IMR-90 (cell line): ENCODE results near the gene CP. TPM values are rescaled to one million over a fixed set of nuclear protein-coding genes. Genes with fewer than 3 reads are reported as not detected.

ENCODE experiments used
- ATAC-seq: fragments of 200-7000 bp; cut with Tn5 transposase; 2 replicates; pipeline ENCODE4 v1.9.1; 2020; ENCODE audit warnings: low read depth, mild to moderate bottlenecking, moderate library complexity
- BruUV-seq: library from RNA; stranded (reverse); fragments of 400-500 nt; replicated peaks from 2 replicates; lab custom pipeline; 2021; lab: Mats Ljungman, UMichigan
- CTCF ChIA-PET: fragments of 300-600 bp; formaldehyde crosslinking; extraction: SDS; loops from one replicate; lab custom pipeline; 2021; ENCODE audit warnings: antibody characterized with exemption; lab: Yijun Ruan, JAX
- POLR2A ChIA-PET: fragments of 300-600 bp; sonication (Branson Sonifier 250); formaldehyde crosslinking; loops from one replicate; lab custom pipeline; 2022; ENCODE audit warnings: antibody characterized with exemption; ENCODE audit not compliant: unreplicated experiment; lab: Charles Lee
- DNase-seq: peaks from one replicate; pipeline ENCODE4 v3.0.0; 2013
- H2AFZ ChIP-seq: replicated peaks from 2 replicates; pipeline ENCODE3; 2013; ENCODE audit warnings: low read length, mild to moderate bottlenecking; ENCODE audit not compliant: poor library complexity
- H2AK5ac ChIP-seq: 2 replicates; pipeline ENCODE4 v1.6.1; 2013; ENCODE audit warnings: low read depth, low read length, inconsistent platforms
- H2AK9ac ChIP-seq: replicated peaks from 2 replicates; pipeline ENCODE3; 2013; ENCODE audit warnings: mild to moderate bottlenecking, low read depth, low read length, moderate library complexity; ENCODE audit not compliant: poor library complexity
- H2BK120ac ChIP-seq: 2 replicates; pipeline ENCODE4 v1.6.1; 2013; ENCODE audit warnings: low read depth, low read length, inconsistent platforms
- H2BK15ac ChIP-seq: 3 replicates; pipeline ENCODE4 v1.6.1; 2013; ENCODE audit warnings: low read depth, low read length, inconsistent platforms
- H2BK20ac ChIP-seq: 2 replicates; pipeline ENCODE4 v1.6.1; 2013; ENCODE audit warnings: low read depth, mild to moderate bottlenecking, inconsistent platforms, low read length, moderate library complexity
- H2BK5ac ChIP-seq: 2 replicates; pipeline ENCODE4 v1.6.1; 2013; ENCODE audit warnings: mild to moderate bottlenecking, low read depth, low read length, inconsistent platforms; ENCODE audit not compliant: poor library complexity, severe bottlenecking
- H3K14ac ChIP-seq: replicated peaks from 2 replicates; pipeline ENCODE4 v1.6.1; 2013; ENCODE audit warnings: low read depth, low read length, inconsistent platforms
- H3K18ac ChIP-seq: 2 replicates; pipeline ENCODE4 v1.6.1; 2013; ENCODE audit warnings: low read depth, low read length, control low read depth
- H3K23ac ChIP-seq: 2 replicates; pipeline ENCODE4 v1.6.1; 2013; ENCODE audit warnings: low read depth, low read length, inconsistent platforms
- H3K27ac ChIP-seq: 2 replicates; pipeline ENCODE4 v1.5.1; 2013; ENCODE audit warnings: mild to moderate bottlenecking, control low read depth, low read length; ENCODE audit not compliant: insufficient read depth
- H3K27me3 ChIP-seq: 2 replicates; pipeline ENCODE4 v1.6.1; 2013; ENCODE audit warnings: low read length; ENCODE audit not compliant: control insufficient read depth, insufficient read depth
- H3K36me3 ChIP-seq: 2 replicates; pipeline ENCODE4 v1.6.1; 2013; ENCODE audit warnings: low read length, mixed read lengths; ENCODE audit not compliant: control insufficient read depth, insufficient read depth
- H3K4ac ChIP-seq: 2 replicates; pipeline ENCODE4 v1.6.1; 2013; ENCODE audit warnings: low read depth, low read length, inconsistent platforms
- H3K4me1 ChIP-seq: 2 replicates; pipeline ENCODE4 v1.6.1; 2013; ENCODE audit warnings: low read length, mixed read lengths; ENCODE audit not compliant: control insufficient read depth, insufficient read depth
- H3K4me2 ChIP-seq: 2 replicates; pipeline ENCODE4 v1.6.1; 2013; ENCODE audit warnings: low read depth, mild to moderate bottlenecking, control low read depth, low read length, moderate library complexity
- H3K4me3 ChIP-seq: 2 replicates; pipeline ENCODE4 v1.5.1; 2013; ENCODE audit warnings: low read depth, mild to moderate bottlenecking, control low read depth, low read length, moderate library complexity; ENCODE audit not compliant: insufficient read depth
- H3K56ac ChIP-seq: 2 replicates; pipeline ENCODE4 v1.6.1; 2013; ENCODE audit warnings: low read length, inconsistent platforms; ENCODE audit not compliant: insufficient read depth; ENCODE audit errors: extremely low read depth
- H3K79me1 ChIP-seq, 2 experiments: 2 replicates each; pipeline ENCODE4 v1.6.1; 2013; ENCODE audit warnings: low read length in 2 of 2, inconsistent platforms in 1 of 2, low read depth in 1 of 2
- H3K9ac ChIP-seq: 2 replicates; pipeline ENCODE4 v1.6.1; 2013; ENCODE audit warnings: low read depth, low read length, control low read depth
- H3K9me1 ChIP-seq: 2 replicates; pipeline ENCODE4 v1.6.1; 2013; ENCODE audit warnings: low read length, inconsistent platforms; ENCODE audit not compliant: insufficient read depth
- H3K9me3 ChIP-seq: 2 replicates; pipeline ENCODE4 v1.6.1; 2013; ENCODE audit warnings: low read length; ENCODE audit not compliant: control insufficient read depth, insufficient read depth
- H4K20me1 ChIP-seq: 2 replicates; pipeline ENCODE4 v1.6.1; 2013; ENCODE audit warnings: low read length, inconsistent platforms; ENCODE audit not compliant: insufficient read depth
- H4K5ac ChIP-seq: 2 replicates; pipeline ENCODE4 v1.6.1; 2013; ENCODE audit warnings: mild to moderate bottlenecking, low read depth, low read length, control low read depth
- H4K8ac ChIP-seq, 2 experiments: 2 replicates each; pipeline ENCODE4 v1.6.1; 2013; ENCODE audit warnings: low read depth in 2 of 2, low read length in 2 of 2, control low read depth in 1 of 2, inconsistent platforms in 1 of 2
- H4K91ac ChIP-seq: 2 replicates; pipeline ENCODE4 v1.6.1; 2013; ENCODE audit warnings: low read depth, low read length, inconsistent platforms; ENCODE audit not compliant: insufficient read depth
- BHLHE40 ChIP-seq: fragments of 150-350 bp; IDR thresholded peaks from 2 replicates; pipeline ENCODE4 v1.6.1; 2016; ENCODE audit warnings: mild to moderate bottlenecking, low read depth, low read length
- CEBPB ChIP-seq: IDR thresholded peaks from 2 replicates; pipeline ENCODE4 v1.6.1; 2012; ENCODE audit warnings: low read depth, low read length, improper control_type of control experiment
- CHD1 ChIP-seq: IDR thresholded peaks from 2 replicates; pipeline ENCODE4 v1.6.1; 2012; ENCODE audit warnings: low read depth, low read length, improper control_type of control experiment
- CTCF ChIP-seq: conservative IDR thresholded peaks from 2 replicates; pipeline ENCODE4 v1.5.1; 2012; ENCODE audit warnings: mild to moderate bottlenecking, low read depth, low read length, improper control_type of control experiment
- ELK1 ChIP-seq: fragments of 150-350 bp; IDR thresholded peaks from 2 replicates; pipeline ENCODE4 v1.6.1; 2016; ENCODE audit warnings: low read depth, mild to moderate bottlenecking, low read length, moderate library complexity, borderline replicate concordance
- FOS ChIP-seq: fragments of 150-350 bp; IDR thresholded peaks from 2 replicates; pipeline ENCODE4 v1.6.1; 2016; ENCODE audit warnings: low read depth, low read length
- MAFK ChIP-seq: IDR thresholded peaks from 2 replicates; pipeline ENCODE4 v1.6.1; 2012; ENCODE audit warnings: low read depth, low read length, improper control_type of control experiment
- MAZ ChIP-seq: IDR thresholded peaks from 2 replicates; pipeline ENCODE4 v1.6.1; 2012; ENCODE audit warnings: low read depth, mild to moderate bottlenecking, low read length, improper control_type of control experiment, moderate library complexity, borderline replicate concordance
- MXI1 ChIP-seq: IDR thresholded peaks from 2 replicates; pipeline ENCODE4 v1.6.1; 2012; ENCODE audit warnings: low read depth, mild to moderate bottlenecking, low read length, moderate library complexity, borderline replicate concordance
- NFE2L2 ChIP-seq: fragments of 150-350 bp; IDR thresholded peaks from 2 replicates; pipeline ENCODE4 v1.6.1; 2016; ENCODE audit warnings: low read depth, mild to moderate bottlenecking, low read length
- POLR2A ChIP-seq: IDR thresholded peaks from 2 replicates; pipeline ENCODE4 v1.6.1; 2012; ENCODE audit warnings: mild to moderate bottlenecking, low read depth, low read length
- RAD21 ChIP-seq: IDR thresholded peaks from 2 replicates; pipeline ENCODE4 v1.6.1; 2012; ENCODE audit warnings: low read length, improper control_type of control experiment
- RCOR1 ChIP-seq: IDR thresholded peaks from 2 replicates; pipeline ENCODE4 v1.6.1; 2012; ENCODE audit warnings: mild to moderate bottlenecking, low read length, improper control_type of control experiment; ENCODE audit not compliant: insufficient replicate concordance
- RFX5 ChIP-seq: IDR thresholded peaks from 2 replicates; pipeline ENCODE4 v1.8.0; 2012; ENCODE audit warnings: low read depth, mild to moderate bottlenecking, low read length, moderate library complexity
- SMC3 ChIP-seq: fragments of 150-350 bp; IDR thresholded peaks from 2 replicates; pipeline ENCODE4 v1.6.1; 2016; ENCODE audit warnings: low read depth, mild to moderate bottlenecking, antibody characterized with exemption, low read length, moderate library complexity
- USF2 ChIP-seq: fragments of 150-350 bp; IDR thresholded peaks from 2 replicates; pipeline ENCODE4 v1.6.1; 2017; ENCODE audit warnings: mild to moderate bottlenecking, antibody characterized with exemption, low read length, low read depth
- WGBS, 2 experiments: methylation state at CpG; one replicate each; pipeline versions ENCODE4 v1.1.5 to v1.1.7; 2013; ENCODE audit warnings: missing lambda C conversion rate in 2 of 2; ENCODE audit not compliant: insufficient read length in 1 of 2; ENCODE audit errors: extremely low coverage in 2 of 2; 5-methylcytosine and 5-hydroxymethylcytosine counted together
- dilution Hi-C: fragments of 300-500 bp; cut with HindIII; formaldehyde crosslinking; loops from one replicate; pipeline ENCODE4 v1.14.3; 2018; ENCODE audit warnings: low sequenced_read_pairs; ENCODE audit not compliant: unreplicated experiment
- in situ Hi-C: fragments of 300-500 bp; cut with MboI; formaldehyde crosslinking; loops from 3 replicates; pipeline ENCODE4 v1.14.3; 2019; ENCODE audit warnings: low sequenced_read_pairs, inconsistent platforms, mixed read lengths
- intact Hi-C: fragments of 100-400 bp; cut with micrococcal nuclease; formaldehyde crosslinking; loops from 2 replicates; pipeline ENCODE4 v1.10.0; 2022
- polyA plus RNA-seq, 3 experiments: library from polyadenylated mRNA; depleted of rRNA; stranded (reverse); fragments of >200 nt; gene quantifications; 2 replicates each; pipeline ENCODE4 v1.2.3, GENCODE V29; 2012; ENCODE audit warnings: low replicate concordance in 1 of 3
- total RNA-seq: library from RNA; depleted of rRNA; stranded (reverse); fragments of >200 nt; gene quantifications from 2 replicates; pipeline ENCODE4 v1.2.3, GENCODE V29; 2012

Gene CP
- total and polyA plus RNA-seq, 2 of the 4 experiments (the other 2 are of a cell fraction), result not detected

DNA sequence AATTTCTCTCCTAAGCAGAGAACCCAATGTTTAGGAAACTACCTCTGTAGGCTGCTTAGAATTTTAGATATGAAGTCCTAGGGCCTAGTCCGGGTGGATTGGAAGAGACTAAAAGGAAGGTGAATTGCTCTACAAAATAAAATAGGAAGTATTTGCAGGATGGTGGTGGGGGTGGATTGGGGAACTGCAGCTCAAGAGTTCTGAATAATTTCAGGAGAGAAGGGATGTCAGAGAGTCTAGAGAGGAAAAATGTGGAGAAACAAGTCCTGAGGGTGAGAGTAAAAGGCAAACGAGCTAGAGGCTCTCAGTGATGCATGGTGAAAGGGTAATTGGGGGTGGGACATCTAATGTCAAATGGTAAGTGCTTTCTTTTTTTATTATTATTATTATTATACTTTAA is 10.2 kb upstream of the CP start:
- Histone ChIP-seq H4K8ac (no peak overlapping the region), H4K91ac (no peak overlapping the region), H4K20me1 (no peaks in the 10 kb centered on the region), H2BK20ac (no peak overlapping the region), H3K36me3 (no peaks in the 10 kb centered on the region), H2AK9ac (no peak overlapping the region), H3K23ac (no peak overlapping the region), H3K4me3 (no peak overlapping the region), H3K56ac (no peak overlapping the region), H3K27me3 (no peaks in the 10 kb centered on the region), H3K4ac (no peak overlapping the region), H2AK5ac (peak overlapping the region; percentile 33; the same call in 1 of the 2 replicates), H2AFZ (no peak overlapping the region), H2BK5ac (no peak overlapping the region), H3K4me2 (no peak overlapping the region), H2BK15ac (no peak overlapping the region), H3K9me1 (no peaks in the 10 kb centered on the region), H3K9ac (no peak overlapping the region), H3K4me1 (peaks cover 3% of the 10 kb centered on the region; the same call in 1 of the 2 replicates), H4K5ac (no peak overlapping the region), H3K14ac (no peak overlapping the region), H3K18ac (no peak overlapping the region), H3K27ac (no peak overlapping the region), H3K9me3 (peaks cover 2% of the 10 kb centered on the region; the same call in 1 of the 2 replicates), H3K79me1 (no peaks in the 10 kb centered on the region), H2BK120ac (no peak overlapping the region)
- ChIA-PET POLR2A (no interaction called here), CTCF (no interaction called here)
- DNase-seq (no peak), ATAC-seq (no peak)
- in situ Hi-C loops (no loop called here), dilution Hi-C loops (no loop called here), intact Hi-C loops (no loop called here)
- BruUV-seq, result no TSS peak
- TF ChIP-seq CHD1 (no peak), CEBPB (no peak), ELK1 (no peak), USF2 (no peak), MXI1 (no peak), MAZ (no peak), BHLHE40 (no peak), SMC3 (no peak), RAD21 (no peak), MAFK (no peak), NFE2L2 (no peak), FOS (no peak), RCOR1 (no peak), RFX5 (no peak), POLR2A (no peak), CTCF (no peak)
- no CpG with 5 or more reads among the region's 2 CpGs for WGBS, 2 experiments
